ENCODE data around the gene HOXC11. TPM values are rescaled to one million over a fixed set of nuclear protein-coding genes. Genes with fewer than 3 reads are reported as not detected.

Gene HOXC11
- total RNA-seq, 4 donors from 2014 or later = not detected

DNA sequence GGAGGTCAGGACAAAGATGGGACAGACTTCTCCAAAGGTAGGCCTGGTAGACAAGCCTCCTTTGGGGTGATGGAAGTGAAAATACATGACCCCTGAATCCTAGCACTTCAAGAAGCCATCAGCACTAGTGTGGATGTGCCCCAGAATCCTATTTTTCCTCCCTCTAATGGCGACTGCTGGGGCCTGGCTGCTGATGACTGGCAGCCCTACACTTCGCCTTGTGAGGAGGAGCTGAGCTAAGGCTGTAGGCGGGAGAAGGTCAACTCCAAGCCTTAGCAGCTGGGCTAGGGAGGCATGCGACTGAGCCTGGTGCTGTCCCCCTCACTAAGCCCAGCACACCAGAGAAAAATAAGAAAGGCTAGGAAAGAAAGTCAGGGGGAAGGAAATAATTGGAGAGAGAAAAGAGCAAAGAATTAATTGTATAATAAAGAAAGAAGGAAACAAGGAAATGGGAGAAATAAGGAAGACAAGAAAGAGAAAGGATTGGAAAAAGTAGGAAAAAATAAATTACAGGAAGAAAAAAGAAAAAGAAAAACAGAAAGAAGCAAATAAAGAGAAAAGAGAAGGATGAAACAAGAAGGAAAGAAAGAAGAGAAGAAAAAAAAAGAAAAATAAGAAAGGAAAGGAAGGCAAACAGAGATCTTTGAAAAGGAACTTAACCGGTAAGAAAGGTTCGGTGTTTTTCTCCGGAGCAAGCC lies 7.3 kb downstream of the HOXC11 start:
- H3K27ac ChIP-seq = no peak overlapping the region
- peaks cover 0 to 5% of the 10 kb centered on the region in 2 donors for H3K9me3 ChIP-seq
- in situ Hi-C loops (cut with MboI; ENCODE audit: low pct_ligation_motif_present in 1 of 4, low pct_unique_long_range_greater_than_20kb in 1 of 4, low sequenced_read_pairs in 3 of 4) (loop anchor here in 1 of 4 donors (25.0 kb wide), 1 partner anchor 193 kb away; no protein-coding TSS in a partner anchor), intact Hi-C loops (cut with DNase I; ENCODE audit: low total_unique reads) (no loop called here)
- TF ChIP-seq, protein P1, sequence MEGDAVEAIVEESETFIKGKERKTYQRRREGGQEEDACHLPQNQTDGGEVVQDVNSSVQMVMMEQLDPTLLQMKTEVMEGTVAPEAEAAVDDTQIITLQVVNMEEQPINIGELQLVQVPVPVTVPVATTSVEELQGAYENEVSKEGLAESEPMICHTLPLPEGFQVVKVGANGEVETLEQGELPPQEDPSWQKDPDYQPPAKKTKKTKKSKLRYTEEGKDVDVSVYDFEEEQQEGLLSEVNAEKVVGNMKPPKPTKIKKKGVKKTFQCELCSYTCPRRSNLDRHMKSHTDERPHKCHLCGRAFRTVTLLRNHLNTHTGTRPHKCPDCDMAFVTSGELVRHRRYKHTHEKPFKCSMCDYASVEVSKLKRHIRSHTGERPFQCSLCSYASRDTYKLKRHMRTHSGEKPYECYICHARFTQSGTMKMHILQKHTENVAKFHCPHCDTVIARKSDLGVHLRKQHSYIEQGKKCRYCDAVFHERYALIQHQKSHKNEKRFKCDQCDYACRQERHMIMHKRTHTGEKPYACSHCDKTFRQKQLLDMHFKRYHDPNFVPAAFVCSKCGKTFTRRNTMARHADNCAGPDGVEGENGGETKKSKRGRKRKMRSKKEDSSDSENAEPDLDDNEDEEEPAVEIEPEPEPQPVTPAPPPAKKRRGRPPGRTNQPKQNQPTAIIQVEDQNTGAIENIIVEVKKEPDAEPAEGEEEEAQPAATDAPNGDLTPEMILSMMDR (IDR thresholded peaks at IDR 0.05) = no peak
- no peak for TF ChIP-seq POLR2A (IDR thresholded peaks at IDR 0.05)
- no peak for TF ChIP-seq POLR2AphosphoS5 (IDR thresholded peaks at IDR 0.05)
- TF ChIP-seq EP300 (IDR thresholded peaks at IDR 0.05; ENCODE audit: low read depth) = no peak
- no peaks in the 10 kb centered on the region for H3K36me3 ChIP-seq
- 65% methylated on average over 7 of the region's 7 CpGs; no CpG with 5 or more reads in 1 of the 2 donors for WGBS, 2 donors (ENCODE audit: low coverage in 1 of 2)
- H3K4me3 ChIP-seq = no peak overlapping the region
- peaks cover 0 to 24% (median 8%) of the 10 kb centered on the region in 4 donors for H3K4me1 ChIP-seq
- DNase-seq = no peak
- peaks cover 100% of the 10 kb centered on the region for H3K27me3 ChIP-seq

GRCh38 chr12:53980802-53981496 lies 8.0 kb downstream of the HOXC11 start:
- no peak for DNase-seq
- H3K4me1 ChIP-seq = peaks cover 6 to 26% (median 11%) of the 10 kb centered on the region in 4 donors
- H3K27me3 ChIP-seq = peaks cover 100% of the 10 kb centered on the region
- H3K4me3 ChIP-seq = no peak overlapping the region
- intact Hi-C loops (cut with DNase I; ENCODE audit: low total_unique reads) = no loop called here
- peaks cover 0 to 5% of the 10 kb centered on the region in 2 donors for H3K9me3 ChIP-seq
- H3K36me3 ChIP-seq = no peaks in the 10 kb centered on the region
- no peak for TF ChIP-seq EP300 (IDR thresholded peaks at IDR 0.05; ENCODE audit: low read depth)
- TF ChIP-seq POLR2A (IDR thresholded peaks at IDR 0.05) = no peak
- TF ChIP-seq POLR2AphosphoS5 (IDR thresholded peaks at IDR 0.05) = no peak
- TF ChIP-seq, protein P1 (IDR thresholded peaks at IDR 0.05) = no peak
- WGBS, 2 donors (ENCODE audit: low coverage in 1 of 2) = 54 to 76% methylated on average over 2 to 15 of the region's 15 CpGs
- H3K27ac ChIP-seq = no peak overlapping the region
- in situ Hi-C loops (cut with MboI; ENCODE audit: low pct_ligation_motif_present in 1 of 4, low pct_unique_long_range_greater_than_20kb in 1 of 4, low sequenced_read_pairs in 3 of 4) = loop anchor here in 1 of 4 donors (25.0 kb wide), 1 partner anchor 194 kb away; no protein-coding TSS in a partner anchor

DNA sequence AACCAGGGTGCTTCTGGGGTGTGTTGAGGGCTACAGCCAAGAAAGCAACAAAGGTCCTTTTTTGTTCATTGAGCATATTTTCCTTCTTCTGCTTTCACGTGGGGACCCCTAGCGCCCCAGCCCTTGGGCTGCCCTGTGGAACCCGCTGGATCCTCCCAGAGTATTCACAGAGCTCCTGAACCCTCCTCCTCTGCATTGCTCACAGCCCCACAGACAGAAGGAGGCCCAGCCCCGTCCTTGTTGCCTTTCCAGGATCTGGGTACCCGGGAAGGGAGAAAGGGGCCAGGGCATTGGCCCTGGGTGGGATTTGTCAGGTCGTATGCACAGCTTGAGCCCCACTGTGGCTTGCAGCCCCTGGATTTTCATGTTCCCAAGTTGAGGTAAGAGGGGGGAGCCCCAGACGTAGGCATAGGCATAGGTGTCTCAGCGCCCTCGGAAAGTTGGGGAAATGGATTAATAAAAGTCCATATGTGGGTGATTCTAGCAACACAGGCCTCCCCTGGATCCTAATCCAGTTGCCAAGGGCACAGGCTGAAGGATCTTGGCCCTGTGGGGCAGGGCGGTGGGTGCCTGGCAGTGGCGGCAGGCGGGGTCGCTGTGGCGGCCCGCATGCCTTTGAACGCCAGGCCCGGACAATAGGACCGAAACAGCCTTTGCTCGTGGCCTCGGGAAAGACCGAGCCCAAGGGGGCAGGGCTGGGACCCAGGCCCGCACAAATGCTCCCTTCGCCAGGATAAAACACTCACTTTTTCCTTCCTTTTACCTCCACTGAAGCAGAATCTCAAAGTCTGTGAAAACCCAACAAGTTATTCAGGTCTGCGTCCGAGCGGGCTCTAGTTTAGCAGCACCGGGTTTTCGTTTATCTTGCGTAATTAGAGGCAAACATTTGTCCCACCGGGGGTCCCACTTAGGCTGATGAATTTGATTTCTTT lies 9.0 kb downstream of the HOXC11 start:
- H3K27ac ChIP-seq = no peak overlapping the region
- H3K4me1 ChIP-seq = peaks cover 6 to 29% (median 16%) of the 10 kb centered on the region in 4 donors
- 62 to 68% methylated on average over 7 to 30 of the region's 30 CpGs for WGBS, 2 donors (ENCODE audit: low coverage in 1 of 2)
- no peak for DNase-seq
- peaks cover 100% of the 10 kb centered on the region for H3K27me3 ChIP-seq
- in situ Hi-C loops (cut with MboI; ENCODE audit: low pct_ligation_motif_present in 1 of 4, low pct_unique_long_range_greater_than_20kb in 1 of 4, low sequenced_read_pairs in 3 of 4) (loop anchor here in 1 of 4 donors (25.0 kb wide), 1 partner anchor 195 kb away; no protein-coding TSS in a partner anchor), intact Hi-C loops (cut with DNase I; ENCODE audit: low total_unique reads) (no loop called here)
- H3K9me3 ChIP-seq = no peaks in the 10 kb centered on the region
- TF ChIP-seq, protein P1 (IDR thresholded peaks at IDR 0.05) = no peak
- no peak for TF ChIP-seq EP300 (IDR thresholded peaks at IDR 0.05; ENCODE audit: low read depth)
- TF ChIP-seq POLR2AphosphoS5 (IDR thresholded peaks at IDR 0.05) = no peak
- no peak for TF ChIP-seq POLR2A (IDR thresholded peaks at IDR 0.05)
- H3K36me3 ChIP-seq = no peaks in the 10 kb centered on the region
- no peak overlapping the region for H3K4me3 ChIP-seq

Data from transverse colon (tissue), 4 donors.